Neuron (in vitro differentiated cells): ENCODE measurements around the gene ASIC5.
"Not testable (repeated sequence)": the region's sequence is repeated elsewhere in the genome, so short reads cannot be mapped to it uniquely, and the experiment has no call there.

Experiments used
- H2AFZ ChIP-seq: one replicate; pipeline ENCODE4 v1.6.1; 2013; ENCODE audit warnings: low read depth, mild to moderate bottlenecking, inconsistent platforms, low read length, moderate library complexity
- H3K27me3 ChIP-seq: one replicate; pipeline ENCODE4 v1.6.1; 2013; ENCODE audit warnings: low read length; ENCODE audit not compliant: insufficient read depth
- H3K36me3 ChIP-seq: one replicate; pipeline ENCODE4 v1.6.1; 2013; ENCODE audit warnings: low read length; ENCODE audit not compliant: insufficient read depth
- H3K4me1 ChIP-seq: one replicate; pipeline ENCODE4 v1.6.1; 2013; ENCODE audit warnings: low read length; ENCODE audit not compliant: insufficient read depth
- H3K4me3 ChIP-seq: 2 replicates; pipeline ENCODE4 v1.5.1; 2013; ENCODE audit warnings: mild to moderate bottlenecking, low read length, moderate library complexity
- H3K9me3 ChIP-seq: one replicate; pipeline ENCODE4 v1.6.1; 2013; ENCODE audit warnings: low read length

ASIC5 gene

DNA sequence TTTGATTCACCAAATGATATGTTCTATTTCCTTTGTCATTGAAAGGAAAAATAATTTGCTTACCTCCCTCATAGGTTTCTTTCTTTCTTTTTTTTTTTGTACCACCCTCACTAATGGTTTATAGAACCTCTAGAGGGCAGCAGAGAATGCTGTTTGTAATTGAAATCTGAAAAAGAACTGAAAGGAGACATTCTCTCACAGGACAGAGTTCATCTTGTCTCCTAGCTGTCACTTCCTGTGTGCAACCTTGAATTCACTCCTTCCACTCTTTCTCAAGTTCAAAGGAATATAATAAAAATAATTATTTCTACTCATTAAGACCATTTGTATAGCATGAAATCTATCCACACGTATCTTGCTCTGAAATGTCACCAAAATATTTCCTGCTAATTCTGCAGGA, 56.2 kb downstream of the ASIC5 start:
- no peak overlapping the region for H3K4me3 ChIP-seq
- no peaks in the 10 kb centered on the region for H3K9me3 ChIP-seq
- no peaks in the 10 kb centered on the region for H3K36me3 ChIP-seq
- peaks cover 4% of the 10 kb centered on the region for H3K4me1 ChIP-seq
- H2AFZ ChIP-seq = no peak overlapping the region
- no peaks in the 10 kb centered on the region for H3K27me3 ChIP-seq

DNA sequence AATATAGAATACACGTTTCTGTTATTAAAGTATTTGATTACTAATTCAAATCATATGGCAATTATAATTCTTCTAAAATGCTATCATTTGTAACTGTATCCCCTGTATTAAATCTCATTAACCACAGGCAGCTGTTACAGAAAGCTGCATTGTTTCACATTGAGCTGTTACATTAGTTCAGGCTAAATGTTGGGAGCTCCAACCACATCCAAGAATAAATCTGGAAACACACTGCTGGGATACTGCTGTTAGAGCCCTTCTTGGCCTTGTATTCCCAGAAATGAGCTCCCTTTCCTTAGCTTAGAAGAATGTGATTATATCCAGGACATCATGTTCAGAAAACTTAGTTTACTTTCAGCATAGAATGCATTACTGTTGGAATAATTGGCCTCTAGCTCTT, 59.1 kb downstream of the ASIC5 start:
- Histone ChIP-seq H3K4me3 (no peak overlapping the region), H3K4me1 (peaks cover 4% of the 10 kb centered on the region), H3K36me3 (peaks cover 6% of the 10 kb centered on the region), H2AFZ (no peak overlapping the region), H3K9me3 (no peaks in the 10 kb centered on the region), H3K27me3 (no peaks in the 10 kb centered on the region)

DNA sequence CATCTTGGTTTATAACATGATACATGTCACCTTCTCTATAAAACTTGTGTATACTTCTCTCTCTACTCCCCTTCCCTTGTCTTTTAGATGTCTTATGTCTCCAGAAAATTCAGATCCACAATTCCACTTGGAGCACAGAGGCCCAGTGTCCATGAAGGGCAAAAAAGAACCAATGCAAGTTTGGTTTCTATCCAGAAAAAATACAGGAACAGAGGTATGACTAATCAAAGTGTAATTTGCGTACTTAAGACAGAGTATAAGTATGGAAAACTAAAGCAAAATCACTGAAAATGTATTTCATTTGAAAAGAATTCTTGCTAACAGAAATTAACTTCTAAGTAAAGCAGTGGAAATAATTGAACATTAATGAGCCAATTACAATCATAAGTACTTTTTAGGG, 61.1 kb downstream of the ASIC5 start:
- Histone ChIP-seq H3K4me1 (no peaks in the 10 kb centered on the region), H3K36me3 (peaks cover 6% of the 10 kb centered on the region), H3K27me3 (no peaks in the 10 kb centered on the region), H2AFZ (no peak overlapping the region), H3K9me3 (no peaks in the 10 kb centered on the region), H3K4me3 (no peak overlapping the region)

DNA sequence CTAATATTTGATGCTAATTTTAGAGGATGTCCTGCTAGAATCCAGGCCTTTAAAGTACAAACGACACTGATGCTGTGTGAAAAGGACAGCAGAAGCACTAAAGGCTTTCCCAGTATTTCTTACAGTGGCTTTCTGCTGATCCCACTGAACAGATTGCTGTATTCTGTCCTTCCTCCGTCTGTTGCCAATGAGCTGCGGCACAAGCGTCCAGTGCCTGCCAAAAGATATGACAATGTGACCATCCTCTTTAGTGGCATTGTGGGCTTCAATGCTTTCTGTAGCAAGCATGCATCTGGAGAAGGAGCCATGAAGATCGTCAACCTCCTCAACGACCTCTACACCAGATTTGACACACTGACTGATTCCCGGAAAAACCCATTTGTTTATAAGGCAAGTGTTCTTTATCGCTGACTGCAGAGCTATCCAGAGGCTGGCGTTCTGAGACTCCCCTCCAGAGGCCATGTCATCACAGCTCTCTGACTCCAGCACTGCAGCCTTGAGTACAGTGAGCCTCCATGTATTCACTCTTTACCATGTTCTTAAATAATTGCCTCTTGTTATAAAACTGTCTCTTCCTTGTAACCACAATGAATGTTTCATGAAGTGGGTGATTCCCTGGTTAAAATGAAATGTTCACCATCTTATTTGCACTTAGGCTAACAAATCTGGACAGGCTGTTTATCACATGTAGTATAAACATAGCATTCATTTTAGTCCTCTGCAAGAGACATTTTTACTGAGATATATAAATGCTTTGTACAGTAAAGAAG, 63.7 kb downstream of the ASIC5 start:
- H3K4me3 ChIP-seq = no peak overlapping the region
- H3K27me3 ChIP-seq = no peaks in the 10 kb centered on the region
- no peak overlapping the region for H2AFZ ChIP-seq
- peaks cover 4% of the 10 kb centered on the region for H3K4me1 ChIP-seq
- no peaks in the 10 kb centered on the region for H3K9me3 ChIP-seq
- peaks cover 6% of the 10 kb centered on the region for H3K36me3 ChIP-seq

DNA sequence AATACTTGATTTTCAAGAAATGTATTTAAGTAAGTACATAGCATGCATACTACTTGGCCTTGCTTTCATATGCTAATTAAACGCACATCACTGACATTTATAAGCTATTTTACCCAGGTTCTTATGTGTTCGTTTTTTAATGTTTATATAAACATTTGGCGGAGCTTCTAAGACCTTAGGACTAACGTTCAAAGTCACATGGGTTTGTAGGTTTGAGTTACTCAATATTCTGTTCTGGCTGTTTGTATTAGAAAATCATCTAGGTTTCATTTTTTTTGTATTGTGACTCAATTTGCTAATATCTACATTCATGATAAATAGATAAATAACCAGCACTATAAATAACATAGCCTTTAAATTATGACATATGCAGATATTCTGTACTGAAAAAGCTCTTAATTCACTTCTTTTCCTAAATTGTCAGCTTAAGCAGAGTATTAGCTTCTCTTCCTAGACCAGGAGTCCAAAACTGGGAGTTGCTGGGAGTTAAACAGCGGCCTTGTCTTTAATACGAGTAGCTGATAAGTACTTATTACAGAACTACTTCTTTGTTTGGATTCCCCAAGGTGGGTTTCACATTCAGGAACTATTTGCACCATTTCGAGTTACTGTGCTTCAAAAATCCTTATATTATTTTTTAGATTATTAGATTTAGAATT, 65.3 kb downstream of the ASIC5 start:
- Histone ChIP-seq H3K9me3 (no peaks in the 10 kb centered on the region), H3K27me3 (no peaks in the 10 kb centered on the region), H3K36me3 (peaks cover 6% of the 10 kb centered on the region), H3K4me3 (no peak overlapping the region), H2AFZ (no peak overlapping the region), H3K4me1 (peaks cover 4% of the 10 kb centered on the region)

DNA sequence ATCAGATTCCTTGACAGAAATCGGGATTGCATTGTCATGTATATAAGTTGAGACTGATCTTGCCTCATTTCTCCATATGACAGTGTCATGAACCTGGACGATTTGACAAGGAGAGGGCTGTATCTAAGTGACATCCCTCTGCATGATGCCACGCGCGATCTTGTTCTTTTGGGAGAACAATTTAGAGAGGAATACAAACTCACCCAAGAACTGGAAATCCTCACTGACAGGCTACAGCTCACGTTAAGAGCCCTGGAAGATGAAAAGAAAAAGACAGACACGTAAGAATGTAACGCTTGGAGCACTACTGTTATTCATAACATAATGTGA, 66.3 kb downstream of the ASIC5 start:
- Histone ChIP-seq H3K27me3 (no peaks in the 10 kb centered on the region), H3K4me3 (no peak overlapping the region), H3K4me1 (peaks cover 4% of the 10 kb centered on the region), H3K36me3 (peaks cover 6% of the 10 kb centered on the region), H3K9me3 (no peaks in the 10 kb centered on the region), H2AFZ (no peak overlapping the region)

DNA sequence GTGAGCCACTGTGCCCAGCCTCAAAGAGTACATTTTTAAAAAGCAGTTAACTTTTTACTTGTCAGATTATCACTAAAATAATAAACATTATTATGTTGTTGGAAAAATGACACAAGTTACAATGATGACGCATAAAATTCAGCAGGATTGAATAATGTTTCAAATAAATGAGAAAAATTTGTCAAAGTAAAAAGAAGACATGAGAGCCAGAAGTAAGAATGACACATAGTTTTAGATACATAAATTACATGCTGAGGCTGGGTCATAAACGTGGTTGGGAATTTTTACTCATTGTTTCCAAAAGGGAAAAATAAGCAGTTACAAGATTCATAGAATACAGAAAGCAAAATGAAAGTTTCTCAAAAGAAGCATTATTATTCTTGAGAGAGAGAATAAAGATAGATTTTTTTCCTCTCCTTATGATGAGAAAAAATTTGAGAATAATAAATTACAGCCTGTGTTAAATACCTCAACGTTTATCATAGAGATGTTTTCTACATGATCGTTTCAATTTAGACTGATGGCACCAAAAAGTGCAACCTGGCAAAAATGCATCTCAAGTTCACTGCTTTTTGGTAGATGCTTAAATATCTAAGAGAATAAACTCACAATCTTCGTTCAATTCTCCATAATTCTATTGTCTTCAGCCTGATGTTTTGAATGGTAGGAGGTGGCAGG, 66.8 kb downstream of the ASIC5 start:
- H3K36me3 ChIP-seq = peaks cover 6% of the 10 kb centered on the region
- H2AFZ ChIP-seq = no peak overlapping the region
- no peaks in the 10 kb centered on the region for H3K9me3 ChIP-seq
- no peaks in the 10 kb centered on the region for H3K27me3 ChIP-seq
- no peak overlapping the region for H3K4me3 ChIP-seq
- H3K4me1 ChIP-seq = peaks cover 4% of the 10 kb centered on the region

DNA sequence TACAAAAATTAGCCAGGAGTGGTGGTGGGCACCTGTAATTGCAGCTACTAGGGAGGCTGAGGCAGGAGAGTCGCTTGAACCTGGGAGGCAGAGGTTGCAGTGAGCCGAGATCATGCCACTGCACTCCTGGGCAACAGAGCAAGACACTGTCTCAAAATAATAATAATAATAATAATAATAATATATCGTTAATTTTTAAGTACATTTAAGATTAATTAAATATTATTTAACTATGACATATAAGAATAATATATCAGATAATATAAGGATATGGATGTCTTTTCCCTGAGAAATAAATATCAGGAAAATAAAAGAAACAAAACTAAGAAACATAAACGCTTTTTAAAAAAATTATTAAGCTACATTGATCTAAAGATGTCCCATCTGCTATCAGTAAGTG, 68.5 kb downstream of the ASIC5 start:
- not testable (repeated sequence) for H3K36me3 ChIP-seq, H3K27me3 ChIP-seq, H2AFZ ChIP-seq, H3K9me3 ChIP-seq, H3K4me3 ChIP-seq, H3K4me1 ChIP-seq

DNA sequence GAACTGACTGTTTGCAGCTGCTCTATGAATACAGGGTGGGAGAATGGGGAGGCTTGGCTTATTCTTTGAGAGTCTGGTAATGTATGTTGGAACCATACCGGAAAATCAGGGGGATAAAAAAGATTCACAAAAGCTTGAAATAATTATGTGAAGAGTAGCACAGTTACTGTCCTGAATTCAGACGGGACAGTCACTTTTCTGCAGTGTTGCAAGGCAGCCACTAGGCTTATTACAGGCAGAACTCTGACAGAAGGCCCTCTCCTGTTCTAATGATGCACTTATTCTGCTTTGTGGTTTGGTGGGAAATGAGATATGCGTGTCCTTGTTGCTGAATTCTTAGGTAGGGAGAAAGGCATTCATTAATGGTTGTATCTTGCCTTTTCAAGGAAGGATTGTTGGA, 70.1 kb downstream of the ASIC5 start:
- Histone ChIP-seq H3K27me3 (no peaks in the 10 kb centered on the region), H3K9me3 (no peaks in the 10 kb centered on the region), H3K4me1 (peaks cover 4% of the 10 kb centered on the region), H2AFZ (no peak overlapping the region), H3K36me3 (no peaks in the 10 kb centered on the region), H3K4me3 (no peak overlapping the region)

DNA sequence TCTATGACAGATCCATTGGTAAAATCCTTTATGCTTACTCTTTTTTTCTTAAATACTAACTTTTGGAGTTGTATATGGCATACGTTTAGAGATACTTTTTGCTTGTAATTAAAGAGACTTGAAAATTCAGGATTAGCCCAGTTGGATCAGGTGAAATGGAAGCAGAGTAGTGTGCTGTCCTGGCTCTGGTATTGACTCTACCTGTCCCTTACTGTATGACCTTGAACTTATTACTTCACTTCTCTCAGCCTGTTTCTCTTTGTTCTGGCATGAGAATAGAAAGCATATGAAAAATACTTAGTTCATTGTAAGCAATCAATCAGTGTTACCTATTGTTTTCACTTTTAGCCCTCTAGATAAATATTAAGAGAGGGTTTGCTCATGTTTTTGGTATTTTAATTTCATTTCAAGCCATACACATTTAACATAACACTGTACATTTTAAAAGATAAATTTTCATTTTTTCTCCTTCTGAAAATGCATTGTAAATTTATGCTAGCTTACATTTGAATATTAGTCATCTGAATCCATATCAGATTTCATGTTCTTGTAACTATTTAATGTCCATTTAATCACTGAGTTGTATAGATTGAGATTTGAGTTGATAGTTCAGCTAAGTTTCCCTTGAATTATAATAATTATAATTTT, 71.4 kb downstream of the ASIC5 start:
- Histone ChIP-seq H3K4me1 (peaks cover 3% of the 10 kb centered on the region), H2AFZ (no peak overlapping the region), H3K27me3 (no peaks in the 10 kb centered on the region), H3K9me3 (no peaks in the 10 kb centered on the region), H3K4me3 (no peak overlapping the region), H3K36me3 (no peaks in the 10 kb centered on the region)

DNA sequence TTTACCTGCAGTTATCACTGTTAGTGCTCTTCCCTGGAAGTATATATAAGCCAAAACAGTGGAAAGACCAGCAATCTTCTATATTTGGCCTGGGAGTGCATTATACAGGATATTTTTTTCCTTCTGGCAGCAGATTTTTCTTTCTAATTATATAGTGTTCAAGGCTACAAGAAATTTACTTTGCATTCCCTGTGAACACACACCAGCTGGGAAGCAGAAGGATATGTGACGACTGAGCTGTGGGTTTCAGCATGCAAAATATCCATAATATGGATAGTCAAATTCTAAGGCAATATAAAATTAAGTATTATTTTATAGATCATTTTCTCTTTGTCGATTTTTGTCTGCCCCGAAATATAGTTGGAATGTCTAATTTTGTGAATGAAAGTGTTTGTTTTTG, 76.1 kb downstream of the ASIC5 start:
- Histone ChIP-seq H3K27me3 (no peaks in the 10 kb centered on the region), H3K36me3 (no peaks in the 10 kb centered on the region), H3K4me1 (no peaks in the 10 kb centered on the region), H3K9me3 (no peaks in the 10 kb centered on the region), H2AFZ (no peak overlapping the region), H3K4me3 (no peak overlapping the region)

DNA sequence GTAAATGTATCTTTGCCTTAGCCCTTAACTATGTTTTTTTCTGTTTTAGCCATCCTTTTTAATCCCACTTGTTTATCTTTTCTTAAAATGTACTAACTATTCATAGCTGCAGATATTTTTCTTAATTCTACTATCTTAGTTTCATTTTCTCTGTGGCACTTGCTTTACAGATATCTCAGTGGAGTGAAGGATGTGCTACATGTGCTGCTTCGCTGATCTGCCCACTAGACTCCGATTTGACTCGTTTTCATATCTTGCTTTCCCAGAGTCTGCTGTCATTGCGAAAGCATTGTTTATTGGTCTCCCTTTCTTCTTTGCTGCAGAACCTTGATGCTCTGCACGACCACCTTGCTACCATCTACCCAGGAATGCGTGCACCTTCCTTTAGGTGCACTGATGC, 76.7 kb downstream of the ASIC5 start:
- Histone ChIP-seq H3K9me3 (no peaks in the 10 kb centered on the region), H2AFZ (no peak overlapping the region), H3K27me3 (no peaks in the 10 kb centered on the region), H3K4me1 (no peaks in the 10 kb centered on the region), H3K36me3 (no peaks in the 10 kb centered on the region), H3K4me3 (no peak overlapping the region)

DNA sequence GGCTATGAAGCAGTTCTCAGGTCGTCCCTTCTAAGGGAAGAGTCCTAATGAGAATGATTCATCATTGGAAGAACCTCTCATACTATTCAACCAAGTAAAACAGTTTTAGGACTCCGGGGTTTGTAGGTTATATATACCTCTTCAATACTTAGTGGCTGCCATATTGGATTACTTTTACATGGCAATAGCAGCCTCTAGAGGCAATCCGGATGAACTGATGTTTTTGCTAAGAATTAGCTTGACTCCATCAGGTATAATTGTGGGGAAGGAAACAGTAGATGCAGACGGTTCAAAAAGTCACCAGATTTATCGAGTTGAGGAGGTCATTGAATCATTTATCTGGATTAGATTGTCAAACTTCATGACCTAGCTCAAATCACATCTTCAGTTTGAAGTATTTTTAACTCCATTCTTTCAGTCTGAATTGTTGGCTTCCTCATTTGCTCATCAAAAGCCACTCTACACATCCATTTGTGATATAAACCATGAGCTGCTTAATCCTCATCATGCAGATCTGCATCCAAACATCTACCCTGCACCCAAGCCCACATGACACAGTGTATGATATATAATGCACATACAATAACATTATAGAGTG, 78.9 kb downstream of the ASIC5 start:
- H3K9me3 ChIP-seq = no peaks in the 10 kb centered on the region
- H3K4me3 ChIP-seq = no peak overlapping the region
- no peaks in the 10 kb centered on the region for H3K36me3 ChIP-seq
- no peak overlapping the region for H2AFZ ChIP-seq
- no peaks in the 10 kb centered on the region for H3K27me3 ChIP-seq
- no peaks in the 10 kb centered on the region for H3K4me1 ChIP-seq
